H1 (cell line): ENCODE results near the gene AADACL2. TPM values are rescaled to one million over a fixed set of nuclear protein-coding genes. Genes with fewer than 3 reads are reported as not detected.

Experiments used
- CTCF ChIA-PET: fragments of 300-600 bp; sonication (Branson Sonifier 250); formaldehyde crosslinking; loops from one replicate; lab custom pipeline; 2021; ENCODE audit not compliant: partially characterized antibody; lab: Charles Lee
- POLR2A ChIA-PET: fragments of 300-600 bp; sonication (Branson Sonifier 250); formaldehyde crosslinking; loops from one replicate; lab custom pipeline; 2021; ENCODE audit warnings: inconsistent platforms; ENCODE audit not compliant: partially characterized antibody; lab: Charles Lee
- DNase-seq, 2 experiments: peaks; one replicate each; pipeline versions ENCODE4 v3.0.0 to v3.0.0-alpha.2; 2010 to 2022; ENCODE audit warnings: low spot score in 2 of 2, low read depth in 1 of 2, mixed read lengths in 1 of 2
- FAIRE-seq: peaks from 2 replicates; lab custom pipeline; 2011; peaks lifted over from hg19 to GRCh38; lab: Jason Lieb, UNC
- H2AFZ ChIP-seq: 2 replicates; pipeline ENCODE4 v1.8.1; 2012; ENCODE audit warnings: low read length, inconsistent platforms
- H2AK5ac ChIP-seq: 2 replicates; pipeline ENCODE4 v1.6.1; 2013; ENCODE audit warnings: low read depth, low read length
- H2BK120ac ChIP-seq: replicated peaks from 2 replicates; pipeline ENCODE3; 2013; ENCODE audit warnings: low read depth, low read length, inconsistent platforms
- H2BK12ac ChIP-seq: 2 replicates; pipeline ENCODE4 v1.6.1; 2013; ENCODE audit warnings: low read depth, low read length
- H2BK15ac ChIP-seq: 2 replicates; pipeline ENCODE4 v1.6.1; 2013; ENCODE audit warnings: low read length
- H2BK20ac ChIP-seq: 2 replicates; pipeline ENCODE4 v1.6.1; 2013; ENCODE audit warnings: low read length
- H2BK5ac ChIP-seq: 2 replicates; pipeline ENCODE4 v1.6.1; 2013; ENCODE audit warnings: low read depth, low read length
- H3K14ac ChIP-seq: 2 replicates; pipeline ENCODE4 v1.6.1; 2013; ENCODE audit warnings: inconsistent platforms; ENCODE audit not compliant: insufficient read length
- H3K18ac ChIP-seq: 2 replicates; pipeline ENCODE4 v1.6.1; 2013; ENCODE audit warnings: low read length; ENCODE audit errors: extremely low read depth
- H3K23ac ChIP-seq: 2 replicates; pipeline ENCODE4 v1.6.1; 2013; ENCODE audit warnings: inconsistent platforms; ENCODE audit not compliant: insufficient read length
- H3K23me2 ChIP-seq: 2 replicates; pipeline ENCODE4 v1.6.1; 2013; ENCODE audit warnings: low read depth, low read length
- H3K27ac ChIP-seq: 2 replicates; pipeline ENCODE4 v1.6.1; 2011; ENCODE audit warnings: low read depth, low read length, inconsistent platforms
- H3K27me3 ChIP-seq, 4 experiments: replicated peaks in 1 of 4; 1 replicate in 1 of 4; 2 replicates in 3 of 4; pipeline versions ENCODE4 v1.6.1 to v1.8.1; 2011 to 2013; ENCODE audit warnings: low read length in 3 of 4, mild to moderate bottlenecking in 3 of 4, inconsistent platforms in 2 of 4, mixed read lengths in 2 of 4, moderate library complexity in 1 of 4; ENCODE audit not compliant: control insufficient read depth in 3 of 4, insufficient read depth in 3 of 4; ENCODE audit errors: extremely low read depth in 1 of 4
- H3K36me3 ChIP-seq, 4 experiments: 2 replicates each; pipeline versions ENCODE4 v1.6.1 to v1.8.1; 2011 to 2013; ENCODE audit warnings: mild to moderate bottlenecking in 4 of 4, low read length in 3 of 4, moderate library complexity in 2 of 4, control low read depth in 1 of 4, inconsistent platforms in 1 of 4; ENCODE audit not compliant: insufficient read depth in 4 of 4, control insufficient read depth in 2 of 4
- H3K4ac ChIP-seq: replicated peaks from 2 replicates; pipeline ENCODE3; 2013; ENCODE audit warnings: low read length, low read depth, mixed read lengths, inconsistent platforms; ENCODE audit not compliant: insufficient read length
- H3K4me1 ChIP-seq, 4 experiments: replicated peaks in 1 of 4; 1 replicate in 1 of 4; 2 replicates in 3 of 4; pipeline versions ENCODE4 v1.6.1 to v1.8.1; 2011 to 2013; ENCODE audit warnings: low read length in 3 of 4, inconsistent platforms in 2 of 4, mixed read lengths in 1 of 4; ENCODE audit not compliant: insufficient read depth in 4 of 4, control insufficient read depth in 3 of 4
- H3K4me2 ChIP-seq, 2 experiments: 2 replicates each; pipeline versions ENCODE4 v1.6.1 to v1.8.1; 2011 to 2013; ENCODE audit warnings: low read depth in 2 of 2, low read length in 2 of 2, control low read depth in 1 of 2, inconsistent platforms in 1 of 2, mild to moderate bottlenecking in 1 of 2; ENCODE audit not compliant: insufficient read depth in 1 of 2
- H3K4me3 ChIP-seq, 4 experiments: fragments of 200-600, 300-600 bp in 1 of 4; sonication (generic), shearing (Covaris generic), sonication (Bioruptor Twin) in 1 of 4; 2 replicates each; pipeline versions ENCODE4 v1.5.1 to v1.8.1; 2011 to 2016; ENCODE audit warnings: low read length in 4 of 4, low read depth in 3 of 4, control low read depth in 2 of 4, inconsistent platforms in 2 of 4, mild to moderate bottlenecking in 2 of 4, mixed read lengths in 1 of 4, moderate library complexity in 1 of 4; ENCODE audit not compliant: insufficient read depth in 2 of 4; ENCODE audit errors: extremely low read depth in 1 of 4
- H3K56ac ChIP-seq: replicated peaks from 2 replicates; pipeline ENCODE3; 2013; ENCODE audit warnings: low read depth, mild to moderate bottlenecking, mixed read lengths, low read length, inconsistent platforms; ENCODE audit not compliant: insufficient read length
- H3K79me1 ChIP-seq: 2 replicates; pipeline ENCODE4 v1.6.1; 2013; ENCODE audit warnings: low read depth, low read length, control low read depth
- H3K79me2 ChIP-seq, 2 experiments: 2 replicates each; pipeline versions ENCODE4 v1.6.1 to v1.8.1; 2012 to 2013; ENCODE audit warnings: low read length in 2 of 2, mild to moderate bottlenecking in 2 of 2, inconsistent platforms in 1 of 2; ENCODE audit not compliant: insufficient read depth in 2 of 2, control insufficient read depth in 1 of 2
- H3K9ac ChIP-seq, 4 experiments: replicated peaks in 1 of 4; 1 replicate in 1 of 4; 2 replicates in 3 of 4; pipeline versions ENCODE4 v1.6.1 to v1.8.1; 2011 to 2013; ENCODE audit warnings: low read depth in 3 of 4, low read length in 3 of 4, control low read depth in 2 of 4, mild to moderate bottlenecking in 2 of 4, moderate library complexity in 2 of 4, inconsistent platforms in 1 of 4; ENCODE audit errors: extremely low read depth in 1 of 4
- H3K9me3 ChIP-seq, 2 experiments: 2 replicates each; pipeline versions ENCODE4 v1.6.1 to v1.8.1; 2012 to 2013; ENCODE audit warnings: mild to moderate bottlenecking in 2 of 2, moderate library complexity in 2 of 2, control low read depth in 1 of 2, inconsistent platforms in 1 of 2, low read depth in 1 of 2, low read length in 1 of 2, mixed read lengths in 1 of 2; ENCODE audit not compliant: insufficient read depth in 2 of 2
- H4K20me1 ChIP-seq, 2 experiments: replicated peaks in 1 of 2; 2 replicates each; pipeline versions ENCODE3 to v1.8.1; 2011 to 2013; ENCODE audit warnings: inconsistent platforms in 2 of 2, low read length in 2 of 2, mild to moderate bottlenecking in 1 of 2; ENCODE audit not compliant: insufficient read depth in 2 of 2, control insufficient read depth in 1 of 2
- H4K5ac ChIP-seq: 2 replicates; pipeline ENCODE4 v1.6.1; 2013; ENCODE audit warnings: low read length, low read depth, mixed read lengths, inconsistent platforms; ENCODE audit not compliant: insufficient read length
- H4K8ac ChIP-seq: 2 replicates; pipeline ENCODE4 v1.8.0; 2013; ENCODE audit warnings: mild to moderate bottlenecking, moderate library complexity, low read length, inconsistent platforms; ENCODE audit not compliant: insufficient read depth; ENCODE audit errors: extremely low read depth
- H4K91ac ChIP-seq: replicated peaks from 2 replicates; pipeline ENCODE3; 2013; ENCODE audit warnings: low read length, mixed read lengths, inconsistent platforms; ENCODE audit not compliant: insufficient read length
- CHD2 ChIP-seq: IDR thresholded peaks from 2 replicates; pipeline ENCODE4 v1.6.1; 2012; ENCODE audit warnings: low read length, improper control_type of control experiment
- PHF8 ChIP-seq: fragments of 200-600 bp; sonication (generic); conservative IDR thresholded peaks from 2 replicates; pipeline ENCODE4 v1.7.1; 2012; ENCODE audit warnings: low read depth, mild to moderate bottlenecking, inconsistent platforms, low read length, moderate library complexity
- RAD21 ChIP-seq, 2 experiments: IDR thresholded peaks in 1 of 2; conservative IDR thresholded peaks in 1 of 2; 2 replicates each; pipeline ENCODE4 v1.6.1; 2011; ENCODE audit warnings: low read depth in 2 of 2, low read length in 2 of 2, improper control_type of control experiment in 1 of 2, inconsistent platforms in 1 of 2, mild to moderate bottlenecking in 1 of 2, moderate library complexity in 1 of 2
- SP2 ChIP-seq: IDR thresholded peaks from 2 replicates; pipeline ENCODE4 v1.6.1; 2012; ENCODE audit warnings: mild to moderate bottlenecking, low read length, inconsistent platforms
- TEAD4 ChIP-seq: IDR thresholded peaks from 2 replicates; pipeline ENCODE4 v1.6.1; 2012; ENCODE audit warnings: low read depth, low read length, inconsistent platforms, mixed read lengths
- polyA plus RNA-seq, 7 experiments: library from polyadenylated mRNA; depleted of rRNA in 3 of 7; stranded (reverse) in 5 of 7; unstranded in 2 of 7; fragments of >200 nt in 5 of 7; fragments of 200-250 nt in 2 of 7; gene quantifications; 1 replicate in 5 of 7; 2 replicates in 1 of 7; 4 replicates in 1 of 7; pipeline versions ENCODE4 v1.2.1 to v1.2.3, GENCODE V29; 2011 to 2013; ENCODE audit warnings: missing spikeins in 2 of 7, mixed read lengths in 2 of 7
- total RNA-seq: library from RNA; stranded (reverse); fragmentation: NEBNext Ultra II Directional; extraction: Animal tissue kit (Norgen Biotek cat#: 25700); gene quantifications from 2 replicates; pipeline ENCODE4 v1.2.1, GENCODE V29; 2021
- TF ChIP-seq, protein P1 (sequence below): IDR thresholded peaks from 2 replicates; pipeline ENCODE4 v1.6.1; 2012; ENCODE audit warnings: inconsistent platforms
- TF ChIP-seq, protein P2 (sequence below): IDR thresholded peaks from 2 replicates; pipeline ENCODE4 v1.6.1; 2012; ENCODE audit warnings: low read length, inconsistent platforms

Gene AADACL2
- total and polyA plus RNA-seq, 2 of the 8 experiments (the other 6 are each of a cell fraction or from before 2014, with no cell fraction given) = not detected

DNA sequence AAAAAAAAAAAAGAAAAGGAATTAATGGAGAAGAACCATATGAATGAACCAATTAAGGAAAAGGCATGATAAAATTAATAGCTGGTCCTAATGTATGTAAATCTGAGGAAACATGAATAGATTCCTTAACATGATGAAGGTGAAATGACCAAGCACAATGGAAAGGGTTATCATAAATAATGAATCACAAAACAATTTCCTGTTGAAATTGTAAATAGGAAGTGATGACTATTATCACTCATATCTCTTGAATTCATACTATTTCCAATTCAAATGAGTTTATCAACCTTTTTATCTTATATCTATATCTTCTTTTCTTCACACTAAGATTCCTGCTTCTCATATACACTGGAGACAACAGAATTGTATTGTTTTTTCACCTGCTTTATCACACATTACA lies 32.0 kb downstream of the AADACL2 start:
- no peaks in the 10 kb centered on the region for H3K79me1 ChIP-seq
- no peaks in the 10 kb centered on the region for H3K79me2 ChIP-seq
- H2BK120ac ChIP-seq = no peak overlapping the region
- no peak overlapping the region for H3K23ac ChIP-seq
- no peak for FAIRE-seq
- no peak overlapping the region for H2AK5ac ChIP-seq
- no peak overlapping the region for H2BK12ac ChIP-seq
- H3K4me3 ChIP-seq = no peak overlapping the region
- H3K4ac ChIP-seq = no peak overlapping the region
- no peak overlapping the region for H2BK20ac ChIP-seq
- no peak overlapping the region for H3K9ac ChIP-seq
- H2AFZ ChIP-seq = no peak overlapping the region
- H3K9me3 ChIP-seq = no peaks in the 10 kb centered on the region
- no peak for TF ChIP-seq TEAD4
- TF ChIP-seq, protein P1, sequence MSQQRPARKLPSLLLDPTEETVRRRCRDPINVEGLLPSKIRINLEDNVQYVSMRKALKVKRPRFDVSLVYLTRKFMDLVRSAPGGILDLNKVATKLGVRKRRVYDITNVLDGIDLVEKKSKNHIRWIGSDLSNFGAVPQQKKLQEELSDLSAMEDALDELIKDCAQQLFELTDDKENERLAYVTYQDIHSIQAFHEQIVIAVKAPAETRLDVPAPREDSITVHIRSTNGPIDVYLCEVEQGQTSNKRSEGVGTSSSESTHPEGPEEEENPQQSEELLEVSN = no peak
- TF ChIP-seq PHF8 = no peak
- TF ChIP-seq, protein P2, sequence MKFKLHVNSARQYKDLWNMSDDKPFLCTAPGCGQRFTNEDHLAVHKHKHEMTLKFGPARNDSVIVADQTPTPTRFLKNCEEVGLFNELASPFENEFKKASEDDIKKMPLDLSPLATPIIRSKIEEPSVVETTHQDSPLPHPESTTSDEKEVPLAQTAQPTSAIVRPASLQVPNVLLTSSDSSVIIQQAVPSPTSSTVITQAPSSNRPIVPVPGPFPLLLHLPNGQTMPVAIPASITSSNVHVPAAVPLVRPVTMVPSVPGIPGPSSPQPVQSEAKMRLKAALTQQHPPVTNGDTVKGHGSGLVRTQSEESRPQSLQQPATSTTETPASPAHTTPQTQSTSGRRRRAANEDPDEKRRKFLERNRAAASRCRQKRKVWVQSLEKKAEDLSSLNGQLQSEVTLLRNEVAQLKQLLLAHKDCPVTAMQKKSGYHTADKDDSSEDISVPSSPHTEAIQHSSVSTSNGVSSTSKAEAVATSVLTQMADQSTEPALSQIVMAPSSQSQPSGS = no peak
- no peak for TF ChIP-seq SP2
- TF ChIP-seq RAD21 (IDR thresholded peaks at IDR 0.05 in 1 of 2, conservative IDR thresholded peaks at IDR 0.05 in 1 of 2; ENCODE audit: low read depth in 2 of 2, low read length in 2 of 2) = no peak
- no peak for TF ChIP-seq CHD2
- TF ChIP-seq, all 59 proteins: peak for 0
- no peak overlapping the region for H2BK15ac ChIP-seq
- H3K23me2 ChIP-seq = no peaks in the 10 kb centered on the region
- H4K91ac ChIP-seq = no peak overlapping the region
- no peak overlapping the region for H3K4me2 ChIP-seq
- POLR2A ChIA-PET = no interaction called here
- no peak overlapping the region for H4K5ac ChIP-seq
- H3K56ac ChIP-seq = no peak overlapping the region
- H3K27ac ChIP-seq = no peak overlapping the region
- no peak overlapping the region for H3K14ac ChIP-seq
- H4K8ac ChIP-seq = no peak overlapping the region
- no peak for DNase-seq
- no peaks in the 10 kb centered on the region for H3K36me3 ChIP-seq
- H4K20me1 ChIP-seq = no peaks in the 10 kb centered on the region
- H3K18ac ChIP-seq = no peak overlapping the region
- H3K4me1 ChIP-seq = no peaks in the 10 kb centered on the region
- CTCF ChIA-PET = no interaction called here
- no peak overlapping the region for H2BK5ac ChIP-seq
- no peaks in the 10 kb centered on the region for H3K27me3 ChIP-seq
